GM23248 (cell line): Measurements from ENCODE around the gene SAMD13. TPM values are rescaled to one million over a fixed set of nuclear protein-coding genes. Genes with fewer than 3 reads are reported as not detected.

Experiments
- DNase-seq: peaks from one replicate; pipeline ENCODE4 v3.0.0-alpha.2; 2015
- H2AFZ ChIP-seq: fragments of 200-600 bp; sonication (generic); 2 replicates; pipeline ENCODE4 v1.6.1; 2016; ENCODE audit warnings: antibody characterized with exemption
- H3F3A ChIP-seq: fragments of 200-600 bp; sonication (generic); 2 replicates; pipeline ENCODE4 v1.6.1; 2016; ENCODE audit warnings: mild to moderate bottlenecking, antibody characterized with exemption, mixed run types; ENCODE audit not compliant: insufficient read depth
- H3K27ac ChIP-seq: fragments of 200-600 bp; sonication (generic); 2 replicates; pipeline ENCODE4 v1.5.1; 2016; ENCODE audit warnings: mild to moderate bottlenecking
- H3K27me3 ChIP-seq: fragments of 200-600 bp; sonication (generic); replicated peaks from 2 replicates; pipeline ENCODE4 v1.6.1; 2016; ENCODE audit warnings: mild to moderate bottlenecking; ENCODE audit not compliant: insufficient read depth
- H3K36me3 ChIP-seq: fragments of 200-600 bp; sonication (generic); 2 replicates; pipeline ENCODE4 v1.6.1; 2016; ENCODE audit warnings: low read depth, mild to moderate bottlenecking
- H3K4me1 ChIP-seq: fragments of 200-600 bp; sonication (generic); 2 replicates; pipeline ENCODE4 v1.6.1; 2016; ENCODE audit warnings: mild to moderate bottlenecking; ENCODE audit not compliant: insufficient read depth
- H3K4me2 ChIP-seq: fragments of 200-600 bp; sonication (generic); one replicate; pipeline ENCODE4 v1.6.1; 2016; ENCODE audit warnings: mild to moderate bottlenecking; ENCODE audit not compliant: unreplicated experiment
- H3K4me3 ChIP-seq: fragments of 200-600 bp; sonication (generic); 2 replicates; pipeline ENCODE4 v1.5.1; 2016; ENCODE audit warnings: mild to moderate bottlenecking
- H3K79me2 ChIP-seq: fragments of 200-600 bp; sonication (generic); 2 replicates; pipeline ENCODE4 v1.6.1; 2016; ENCODE audit warnings: mild to moderate bottlenecking; ENCODE audit not compliant: insufficient read depth
- H3K9ac ChIP-seq: fragments of 200-600 bp; sonication (generic); 2 replicates; pipeline ENCODE4 v1.6.1; 2016; ENCODE audit warnings: mild to moderate bottlenecking
- H3K9me2 ChIP-seq: fragments of 200-600 bp; sonication (generic); 2 replicates; pipeline ENCODE4 v1.6.1; 2016; ENCODE audit warnings: mixed run types, mild to moderate bottlenecking, moderate library complexity; ENCODE audit not compliant: insufficient read depth
- H3K9me3 ChIP-seq: fragments of 200-600 bp; sonication (generic); one replicate; pipeline ENCODE4 v1.6.1; 2017; ENCODE audit warnings: low read depth
- H4K20me1 ChIP-seq: fragments of 200-600 bp; sonication (generic); 2 replicates; pipeline ENCODE4 v1.6.0; 2016; ENCODE audit not compliant: insufficient read depth
- EZH2 ChIP-seq: fragments of 200-600 bp; sonication (generic); IDR thresholded peaks from 2 replicates; pipeline ENCODE4 v1.6.1; 2018; ENCODE audit warnings: antibody characterized with exemption, mild to moderate bottlenecking; ENCODE audit not compliant: insufficient read depth, poor library complexity, severe bottlenecking
- EZH2phosphoT487 ChIP-seq: fragments of 200-600 bp; sonication (generic); IDR thresholded peaks from 2 replicates; pipeline ENCODE4 v1.6.1; 2018; ENCODE audit warnings: antibody characterized with exemption, moderate library complexity, mild to moderate bottlenecking, low read depth; ENCODE audit not compliant: insufficient read depth
- WGBS, 2 experiments: methylation state at CpG; one replicate each; pipeline ENCODE4 v1.1.6; 2015 to 2017; ENCODE audit warnings: low lambda C conversion rate in 2 of 2, low coverage in 1 of 2; ENCODE audit errors: missing lambda C conversion rate in 2 of 2; 5-methylcytosine and 5-hydroxymethylcytosine counted together
- in situ Hi-C: fragments of 300-500 bp; cut with MboI; formaldehyde crosslinking; loops from 2 replicates; pipeline ENCODE4 v1.15.0; 2020
- polyA plus RNA-seq: library from polyadenylated mRNA; unstranded; fragments of >200 nt; fragmentation: Nextera tagmentation; extraction: Ambion mirVana; gene quantifications from 2 replicates; pipeline ENCODE4 v1.2.1, GENCODE V29; 2016
- total RNA-seq: library from RNA; depleted of rRNA; stranded (reverse); fragments of >200 nt; shearing (Covaris generic); gene quantifications from 2 replicates; pipeline ENCODE4 v1.2.3, GENCODE V29; 2014

The SAMD13 gene
- total and polyA plus RNA-seq, 2 experiments from 2014 or later: 0.65 to 0.78 TPM

DNA sequence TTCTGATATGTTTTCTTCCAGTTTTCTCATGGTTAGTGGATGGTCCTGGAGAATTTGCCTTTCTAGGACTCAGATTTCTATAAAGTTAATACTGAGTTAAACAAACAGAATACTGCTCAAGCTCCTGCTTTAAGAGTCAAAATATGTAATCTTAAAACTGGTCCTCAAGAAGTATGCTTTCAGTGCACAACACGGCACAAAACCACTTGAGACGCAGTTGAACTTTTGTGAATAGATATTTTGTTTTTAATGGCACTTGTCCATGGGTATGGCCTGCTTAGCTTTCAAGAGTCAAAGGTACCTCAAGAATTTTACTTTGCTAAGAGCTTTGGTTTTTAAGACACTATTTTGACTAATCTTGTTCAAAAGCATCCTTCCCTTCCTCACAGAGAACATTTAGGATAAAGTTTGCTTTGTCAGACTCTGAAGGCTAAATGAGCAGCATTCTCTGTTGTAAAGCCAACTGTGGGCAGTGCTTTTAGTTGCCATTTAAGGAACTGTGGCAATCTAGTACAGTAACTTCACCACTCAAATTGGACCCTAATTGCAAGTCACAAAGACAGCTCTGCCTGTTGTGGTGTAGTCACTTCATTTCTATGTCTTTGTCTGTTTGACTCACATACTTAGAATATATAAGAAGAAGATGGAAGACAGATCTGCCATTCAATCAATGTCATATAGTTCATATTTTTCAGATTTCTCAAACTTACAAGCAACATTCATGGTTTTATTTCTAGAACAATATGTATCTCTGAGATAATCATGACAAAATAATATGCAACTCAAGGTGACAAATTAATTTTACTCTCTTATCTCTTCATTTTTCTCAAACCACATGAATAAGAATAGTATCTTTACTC is 28.8 kb downstream of the SAMD13 start:
- H3K79me2 ChIP-seq: no peaks in the 10 kb centered on the region
- in situ Hi-C loops: no loop called here
- H3K4me3 ChIP-seq: no peak overlapping the region
- H3K9me3 ChIP-seq: no peaks in the 10 kb centered on the region
- no peak for TF ChIP-seq EZH2
- TF ChIP-seq EZH2phosphoT487: no peak
- H4K20me1 ChIP-seq: no peaks in the 10 kb centered on the region
- H3K9me2 ChIP-seq: no peaks in the 10 kb centered on the region
- 95 to 98% methylated on average over 2 of the region's 2 CpGs for WGBS, 2 experiments
- H3K27ac ChIP-seq: no peak overlapping the region
- no peaks in the 10 kb centered on the region for H3F3A ChIP-seq
- H3K9ac ChIP-seq: no peak overlapping the region
- no peak for DNase-seq
- H2AFZ ChIP-seq: no peak overlapping the region
- no peaks in the 10 kb centered on the region for H3K36me3 ChIP-seq
- H3K27me3 ChIP-seq: no peaks in the 10 kb centered on the region
- H3K4me1 ChIP-seq: no peaks in the 10 kb centered on the region
- H3K4me2 ChIP-seq: no peak overlapping the region

DNA sequence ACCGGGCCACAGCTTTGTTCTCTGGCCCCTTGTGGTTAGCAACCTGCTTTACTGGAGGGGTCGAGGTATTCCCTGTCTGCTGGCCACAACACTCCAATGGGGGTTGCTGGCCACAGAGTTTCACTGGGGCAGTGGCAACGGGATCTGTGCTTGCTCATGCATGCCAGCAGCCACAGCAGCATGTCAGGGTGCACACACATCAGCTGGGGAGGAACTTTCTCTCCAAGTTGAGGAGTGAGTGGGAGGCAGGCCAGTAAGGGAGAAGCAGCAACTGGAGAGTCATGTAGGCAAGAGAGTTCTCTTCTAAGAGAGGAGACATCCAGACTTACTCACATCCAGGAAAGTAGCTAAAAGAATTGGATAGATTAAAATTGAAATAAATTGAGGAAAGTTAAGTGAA is 38.0 kb downstream of the SAMD13 start:
- Histone ChIP-seq H3F3A (peaks cover 8% of the 10 kb centered on the region; the same call in 1 of the 2 replicates), H4K20me1 (no peaks in the 10 kb centered on the region), H3K4me1 (peaks cover 16% of the 10 kb centered on the region), H3K9me3 (no peaks in the 10 kb centered on the region), H3K27me3 (no peaks in the 10 kb centered on the region), H3K9ac (no peak overlapping the region), H3K27ac (no peak overlapping the region), H3K36me3 (no peaks in the 10 kb centered on the region), H2AFZ (no peak overlapping the region), H3K4me2 (no peak overlapping the region), H3K9me2 (no peaks in the 10 kb centered on the region), H3K79me2 (no peaks in the 10 kb centered on the region), H3K4me3 (no peak overlapping the region)
- DNase-seq: peak; percentile 67
- 63 to 66% methylated on average over 3 of the region's 3 CpGs for WGBS, 2 experiments
- in situ Hi-C loops: no loop called here
- TF ChIP-seq EZH2: no peak
- no peak for TF ChIP-seq EZH2phosphoT487

GRCh38 chr1:84344286-84344685 is 42.8 kb downstream of the SAMD13 start:
- Histone ChIP-seq H3K9me3 (no peaks in the 10 kb centered on the region), H3K79me2 (no peaks in the 10 kb centered on the region), H3K4me1 (peaks cover 34% of the 10 kb centered on the region), H3K27me3 (no peaks in the 10 kb centered on the region), H3K9me2 (no peaks in the 10 kb centered on the region), H3K27ac (peak overlapping the region; percentile 47), H4K20me1 (no peaks in the 10 kb centered on the region), H3K9ac (no peak overlapping the region), H2AFZ (peak overlapping the region; percentile 63), H3K36me3 (no peaks in the 10 kb centered on the region), H3F3A (peaks cover 21% of the 10 kb centered on the region), H3K4me3 (no peak overlapping the region), H3K4me2 (peak overlapping the region; percentile 23)
- 83 to 94% methylated on average over 1 of the region's 1 CpG for WGBS, 2 experiments
- in situ Hi-C loops: no loop called here
- DNase-seq: peak; percentile 83
- no peak for TF ChIP-seq EZH2phosphoT487
- no peak for TF ChIP-seq EZH2

GRCh38 chr1:84345220-84345619 is 43.7 kb downstream of the SAMD13 start:
- Histone ChIP-seq H3K79me2 (no peaks in the 10 kb centered on the region), H3K9ac (no peak overlapping the region), H2AFZ (peak overlapping the region; percentile 63), H3K9me3 (no peaks in the 10 kb centered on the region), H3F3A (peaks cover 20% of the 10 kb centered on the region; the same call in 1 of the 2 replicates), H3K27me3 (no peaks in the 10 kb centered on the region), H3K36me3 (no peaks in the 10 kb centered on the region), H3K27ac (no peak overlapping the region), H3K4me2 (no peak overlapping the region), H4K20me1 (no peaks in the 10 kb centered on the region), H3K4me1 (peaks cover 26% of the 10 kb centered on the region), H3K9me2 (no peaks in the 10 kb centered on the region), H3K4me3 (no peak overlapping the region)
- peak; percentile 5 for DNase-seq
- WGBS, 2 experiments: 93 to 100% methylated on average over 2 of the region's 2 CpGs
- in situ Hi-C loops: no loop called here
- no peak for TF ChIP-seq EZH2phosphoT487
- no peak for TF ChIP-seq EZH2
